SK-N-SH (cell line): ENCODE results near the gene FOXO1. TPM values are rescaled to one million over a fixed set of nuclear protein-coding genes. Genes with fewer than 3 reads are reported as not detected.

Experiments
- CTCF ChIA-PET: fragments of 300-600, 350-600 bp; formaldehyde crosslinking; extraction: SDS; loops from one replicate; lab custom pipeline; 2021; lab: Yijun Ruan, JAX
- POLR2A ChIA-PET: fragments of 350-600 bp; sonication (Branson Sonifier 250); formaldehyde crosslinking; extraction: SDS; loops from one replicate; lab custom pipeline; 2020; ENCODE audit warnings: antibody characterized with exemption, inconsistent platforms; lab: Yijun Ruan, JAX
- DNase-seq: peaks from one replicate; pipeline ENCODE4 v3.0.0; 2012
- H2AFZ ChIP-seq: fragments of 200-600 bp; sonication (generic); 2 replicates; pipeline ENCODE4 v1.8.1; 2016; ENCODE audit warnings: antibody characterized with exemption, mild to moderate bottlenecking, low read depth
- H3F3A ChIP-seq: fragments of 200-600 bp; sonication (generic); replicated peaks from 2 replicates; pipeline ENCODE3; 2016; ENCODE audit warnings: antibody characterized with exemption, mild to moderate bottlenecking; ENCODE audit not compliant: insufficient read depth
- H3K27ac ChIP-seq, 2 experiments: fragments of 200-500 bp in 1 of 2; fragments of 200-600 bp in 1 of 2; sonication (Bioruptor generic) in 1 of 2; sonication (generic), shearing (Covaris generic) in 1 of 2; 2 replicates each; pipeline versions ENCODE4 v1.5.1 to v1.6.1; 2014 to 2016; ENCODE audit warnings: low read depth in 2 of 2, inconsistent platforms in 1 of 2, low read length in 1 of 2, mild to moderate bottlenecking in 1 of 2, mixed read lengths in 1 of 2
- H3K27me3 ChIP-seq: fragments of 200-600 bp; sonication (generic), shearing (Covaris generic); 2 replicates; pipeline ENCODE4 v1.6.1; 2016; ENCODE audit warnings: mixed run types; ENCODE audit not compliant: insufficient read depth
- H3K36me3 ChIP-seq, 2 experiments: fragments of 200-500 bp in 1 of 2; fragments of 200-600 bp in 1 of 2; sonication (Bioruptor generic) in 1 of 2; sonication (generic) in 1 of 2; replicated peaks in 1 of 2; 2 replicates each; pipeline versions ENCODE3 to v1.5.1; 2014 to 2016; ENCODE audit warnings: low read length in 1 of 2, mild to moderate bottlenecking in 1 of 2; ENCODE audit not compliant: insufficient read depth in 2 of 2, control insufficient read depth in 1 of 2
- H3K4me1 ChIP-seq, 2 experiments: fragments of 200-500 bp in 1 of 2; fragments of 200-600 bp in 1 of 2; sonication (Bioruptor generic) in 1 of 2; sonication (generic), shearing (Covaris generic) in 1 of 2; 2 replicates each; pipeline versions ENCODE4 v1.5.1 to v1.6.1; 2014 to 2016; ENCODE audit warnings: low read depth in 1 of 2, low read length in 1 of 2, mixed run types in 1 of 2; ENCODE audit not compliant: insufficient read depth in 2 of 2, control insufficient read depth in 1 of 2
- H3K4me2 ChIP-seq: fragments of 200-600 bp; sonication (generic), shearing (Covaris generic); 2 replicates; pipeline ENCODE4 v1.6.1; 2017; ENCODE audit warnings: mixed run types
- H3K4me3 ChIP-seq, 2 experiments: fragments of 200-500 bp in 1 of 2; fragments of 200-600 bp in 1 of 2; sonication (Bioruptor generic) in 1 of 2; sonication (generic), shearing (Covaris generic) in 1 of 2; 2 replicates each; pipeline versions ENCODE4 v1.5.1 to v1.8.1; 2014 to 2016; ENCODE audit warnings: low read depth in 2 of 2, inconsistent platforms in 1 of 2, low read length in 1 of 2, mild to moderate bottlenecking in 1 of 2, mixed read lengths in 1 of 2, moderate library complexity in 1 of 2
- H3K79me2 ChIP-seq: fragments of 200-600 bp; sonication (generic); 2 replicates; pipeline ENCODE4 v1.8.1; 2017; ENCODE audit warnings: mild to moderate bottlenecking; ENCODE audit not compliant: insufficient read depth
- H3K9ac ChIP-seq: fragments of 200-600 bp; sonication (generic); 2 replicates; pipeline ENCODE4 v1.6.1; 2017; ENCODE audit warnings: mixed run types
- H3K9me2 ChIP-seq: fragments of 200-600 bp; sonication (generic); 2 replicates; pipeline ENCODE4 v1.6.1; 2017; ENCODE audit warnings: mixed run types
- H3K9me3 ChIP-seq: fragments of 200-600 bp; sonication (generic); 2 replicates; pipeline ENCODE4 v1.6.1; 2017; ENCODE audit warnings: mixed run types, mild to moderate bottlenecking, moderate library complexity
- H4K20me1 ChIP-seq: fragments of 200-600 bp; sonication (generic); 2 replicates; pipeline ENCODE4 v1.6.1; 2017; ENCODE audit warnings: mild to moderate bottlenecking, mixed run types; ENCODE audit not compliant: insufficient read depth
- CTCF ChIP-seq: fragments of 200-600 bp; sonication (generic); IDR thresholded peaks from 2 replicates; pipeline ENCODE4 v1.6.1; 2017; ENCODE audit warnings: antibody characterized with exemption, mild to moderate bottlenecking, moderate library complexity
- ELF1 ChIP-seq: IDR thresholded peaks from 2 replicates; pipeline ENCODE4 v1.4.0; 2012
- EP300 ChIP-seq, 2 experiments: IDR thresholded peaks; 2 replicates each; pipeline versions ENCODE4 v1.4.0 to v1.6.1; 2012; ENCODE audit warnings: borderline replicate concordance in 1 of 2, low read depth in 1 of 2, low read length in 1 of 2
- EZH2phosphoT487 ChIP-seq: fragments of 200-600 bp; sonication (generic); IDR thresholded peaks from 2 replicates; pipeline ENCODE4 v1.6.1; 2017; ENCODE audit warnings: low read depth, mixed run types, mild to moderate bottlenecking, antibody characterized with exemption, moderate library complexity, borderline replicate concordance
- FOSL2 ChIP-seq: IDR thresholded peaks from 2 replicates; pipeline ENCODE4 v1.4.0; 2012; ENCODE audit warnings: low read depth, mild to moderate bottlenecking, moderate library complexity, borderline replicate concordance
- FOXJ3 ChIP-seq: sonication (generic); formaldehyde crosslinking; IDR thresholded peaks from 2 replicates; pipeline ENCODE4 v1.5.1; 2020; ENCODE audit warnings: mild to moderate bottlenecking, missing genetic modification reagents
- FOXM1 ChIP-seq: IDR thresholded peaks from 2 replicates; pipeline ENCODE4 v1.4.0; 2012; ENCODE audit warnings: low read depth, mild to moderate bottlenecking
- GATA2 ChIP-seq: sonication (generic); formaldehyde crosslinking; IDR thresholded peaks from 2 replicates; pipeline ENCODE4 v1.5.0; 2020; ENCODE audit warnings: mild to moderate bottlenecking, missing genetic modification reagents
- MEF2A ChIP-seq: IDR thresholded peaks from 2 replicates; pipeline ENCODE4 v1.4.0; 2012; ENCODE audit warnings: low read depth, borderline replicate concordance
- POLR2AphosphoS5 ChIP-seq: IDR thresholded peaks from 2 replicates; pipeline ENCODE4 v1.6.1; 2012; ENCODE audit warnings: low read depth, low read length
- RFX5 ChIP-seq: IDR thresholded peaks from 2 replicates; pipeline ENCODE4 v1.6.1; 2012; ENCODE audit warnings: mild to moderate bottlenecking, improper control_type of control experiment, low read length
- RXRA ChIP-seq: IDR thresholded peaks from 2 replicates; pipeline ENCODE4 v1.4.0; 2012; ENCODE audit warnings: low read depth, mild to moderate bottlenecking, borderline replicate concordance
- SMC3 ChIP-seq: IDR thresholded peaks from 2 replicates; pipeline ENCODE4 v1.6.1; 2012; ENCODE audit warnings: low read depth, low read length, improper control_type of control experiment
- TAF1 ChIP-seq: IDR thresholded peaks from 2 replicates; pipeline ENCODE4 v1.6.1; 2012; ENCODE audit warnings: low read depth, mild to moderate bottlenecking, low read length, moderate library complexity, borderline replicate concordance
- TCF12 ChIP-seq: IDR thresholded peaks from 2 replicates; pipeline ENCODE4 v1.4.0; 2012
- YY1 ChIP-seq: IDR thresholded peaks from 2 replicates; pipeline ENCODE4 v1.4.0; 2012; ENCODE audit warnings: low read depth, mild to moderate bottlenecking
- ZBTB33 ChIP-seq: IDR thresholded peaks from 2 replicates; pipeline ENCODE4 v1.4.0; 2012; ENCODE audit warnings: low read depth, borderline replicate concordance
- WGBS: methylation state at CpG from one replicate; pipeline ENCODE4 v1.1.6; 2017; ENCODE audit warnings: low lambda C conversion rate; 5-methylcytosine and 5-hydroxymethylcytosine counted together
- polyA plus RNA-seq, 3 experiments: library from polyadenylated mRNA; depleted of rRNA; stranded (reverse); fragments of >200 nt; gene quantifications; 2 replicates each; pipeline ENCODE4 v1.2.3, GENCODE V29; 2012
- TF ChIP-seq, protein P1 (sequence below): fragments of 150-350 bp; IDR thresholded peaks from 2 replicates; pipeline ENCODE4 v1.6.1; 2017; ENCODE audit warnings: antibody characterized with exemption, low read length, low read depth, borderline replicate concordance
- TF ChIP-seq, protein P2 (sequence below): fragments of 150-350 bp; IDR thresholded peaks from 2 replicates; pipeline ENCODE4 v1.6.1; 2016; ENCODE audit warnings: mild to moderate bottlenecking, low read depth, low read length

The FOXO1 gene
- polyA plus RNA-seq, 1 of the 3 experiments (the other 2 are of a cell fraction): 1.8 TPM

DNA sequence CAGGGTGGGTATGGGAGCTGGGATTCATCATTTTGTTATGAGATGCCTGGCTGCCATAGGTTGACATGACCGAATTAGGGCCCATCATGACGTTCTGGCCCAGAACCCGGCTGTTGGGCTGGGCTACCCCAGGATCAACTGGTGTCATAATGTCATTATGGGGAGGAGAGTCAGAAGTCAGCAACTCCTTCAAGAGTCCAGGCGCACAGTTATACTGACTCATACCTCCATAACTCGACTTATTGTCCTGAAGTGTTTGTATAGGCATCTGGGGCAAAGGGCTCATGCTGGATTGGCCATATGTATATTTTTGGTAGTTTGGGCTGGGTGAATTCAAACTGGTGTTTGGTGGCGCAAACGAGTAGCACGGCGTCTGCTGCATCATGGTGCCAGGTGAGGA, 106.5 kb downstream of the FOXO1 start (continued):
- TF ChIP-seq, protein P1, sequence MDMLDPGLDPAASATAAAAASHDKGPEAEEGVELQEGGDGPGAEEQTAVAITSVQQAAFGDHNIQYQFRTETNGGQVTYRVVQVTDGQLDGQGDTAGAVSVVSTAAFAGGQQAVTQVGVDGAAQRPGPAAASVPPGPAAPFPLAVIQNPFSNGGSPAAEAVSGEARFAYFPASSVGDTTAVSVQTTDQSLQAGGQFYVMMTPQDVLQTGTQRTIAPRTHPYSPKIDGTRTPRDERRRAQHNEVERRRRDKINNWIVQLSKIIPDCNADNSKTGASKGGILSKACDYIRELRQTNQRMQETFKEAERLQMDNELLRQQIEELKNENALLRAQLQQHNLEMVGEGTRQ: no peak
- TF ChIP-seq POLR2AphosphoS5 (no peak), MEF2A (no peak), EP300 (IDR thresholded peaks at IDR 0.05; ENCODE audit: borderline replicate concordance in 1 of 2, low read depth in 1 of 2, low read length in 1 of 2) (no peak), FOSL2 (no peak)

DNA sequence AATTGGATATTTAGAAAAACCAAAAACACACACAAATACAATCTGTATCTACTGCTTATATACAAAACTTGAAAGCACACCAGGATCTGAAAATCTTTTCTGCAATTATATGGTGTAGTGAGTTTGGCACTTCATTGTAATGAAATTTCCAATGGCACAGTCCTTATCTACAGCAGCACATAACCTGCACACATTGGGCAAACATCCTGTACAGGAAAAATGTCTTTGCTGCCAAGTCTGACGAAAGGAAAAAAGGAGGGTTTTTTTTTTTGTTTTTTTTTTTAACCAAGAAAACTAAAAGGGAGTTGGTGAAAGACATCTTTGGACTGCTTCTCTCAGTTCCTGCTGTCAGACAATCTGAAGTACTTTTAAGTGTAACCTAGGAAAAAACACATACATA, 107.8 kb downstream of the FOXO1 start:
- Histone ChIP-seq H3K27me3 (no peaks in the 10 kb centered on the region), H3K36me3 (no peaks in the 10 kb centered on the region), H3K27ac (no peak overlapping the region), H3K4me3 (no peak overlapping the region), H3K9me2 (no peaks in the 10 kb centered on the region), H3K79me2 (peaks cover 3% of the 10 kb centered on the region; the same call in 1 of the 2 replicates), H2AFZ (no peak overlapping the region), H3F3A (no peaks in the 10 kb centered on the region), H3K9me3 (no peaks in the 10 kb centered on the region), H3K4me2 (no peak overlapping the region), H3K4me1 (peaks cover 0 to under 1% of the 10 kb centered on the region in 2 experiments; a peak in 1 of 4 replicates), H3K9ac (no peak overlapping the region), H4K20me1 (no peaks in the 10 kb centered on the region; the same call in 1 of the 2 replicates)
- ChIA-PET POLR2A (no interaction called here), CTCF (no interaction called here)
- DNase-seq: no peak
- 72% methylated on average over 1 of the region's 1 CpG for WGBS
- TF ChIP-seq FOXM1: no peak
- TF ChIP-seq MEF2A: no peak
- no peak for TF ChIP-seq EZH2phosphoT487
- TF ChIP-seq TCF12: no peak
- TF ChIP-seq, protein P2, sequence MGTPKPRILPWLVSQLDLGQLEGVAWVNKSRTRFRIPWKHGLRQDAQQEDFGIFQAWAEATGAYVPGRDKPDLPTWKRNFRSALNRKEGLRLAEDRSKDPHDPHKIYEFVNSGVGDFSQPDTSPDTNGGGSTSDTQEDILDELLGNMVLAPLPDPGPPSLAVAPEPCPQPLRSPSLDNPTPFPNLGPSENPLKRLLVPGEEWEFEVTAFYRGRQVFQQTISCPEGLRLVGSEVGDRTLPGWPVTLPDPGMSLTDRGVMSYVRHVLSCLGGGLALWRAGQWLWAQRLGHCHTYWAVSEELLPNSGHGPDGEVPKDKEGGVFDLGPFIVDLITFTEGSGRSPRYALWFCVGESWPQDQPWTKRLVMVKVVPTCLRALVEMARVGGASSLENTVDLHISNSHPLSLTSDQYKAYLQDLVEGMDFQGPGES: no peak
- TF ChIP-seq ELF1: no peak
- TF ChIP-seq EP300 (IDR thresholded peaks at IDR 0.05; ENCODE audit: borderline replicate concordance in 1 of 2, low read depth in 1 of 2, low read length in 1 of 2): no peak
- TF ChIP-seq YY1: no peak
- TF ChIP-seq RXRA: no peak

GRCh38 chr13:40556453-40556852, 110.0 kb downstream of the FOXO1 start:
- Histone ChIP-seq H4K20me1 (no peaks in the 10 kb centered on the region; the same call in 1 of the 2 replicates), H3K9ac (no peak overlapping the region), H3K27me3 (no peaks in the 10 kb centered on the region), H3K79me2 (no peaks in the 10 kb centered on the region), H2AFZ (no peak overlapping the region), H3K4me1 (no peaks in the 10 kb centered on the region; a peak in 1 of 4 replicates), H3K9me2 (no peaks in the 10 kb centered on the region), H3K27ac (no peak overlapping the region), H3F3A (no peaks in the 10 kb centered on the region), H3K36me3 (no peaks in the 10 kb centered on the region), H3K9me3 (no peaks in the 10 kb centered on the region), H3K4me2 (no peak overlapping the region), H3K4me3 (no peak overlapping the region)
- DNase-seq: no peak
- ChIA-PET CTCF (no interaction called here), POLR2A (no interaction called here)
- TF ChIP-seq RFX5 (no peak), FOXM1 (no peak), SMC3 (no peak), POLR2AphosphoS5 (no peak), CTCF (no peak), TAF1 (no peak), ZBTB33 (no peak), MEF2A (no peak), GATA2 (no peak), FOXJ3 (CRISPR knock-in tag) (no peak), TCF12 (no peak)
